GM23338 (cell line): ENCODE data around the gene CACNA1F.

Source experiments
- CTCF ChIP-seq, 2 experiments: fragments of 200-600 bp in 1 of 2; sonication (generic) in 1 of 2; conservative IDR thresholded peaks; 2 replicates each; pipeline versions ENCODE4 v1.5.1 to v1.6.1; 2016 to 2017; ENCODE audit warnings: antibody characterized with exemption in 2 of 2, low read depth in 2 of 2, mild to moderate bottlenecking in 2 of 2, moderate library complexity in 1 of 2
- EZH2 ChIP-seq: fragments of 200-600 bp; sonication (generic); IDR thresholded peaks from one replicate; pipeline ENCODE4 v1.8.0; 2017; ENCODE audit warnings: antibody characterized with exemption, mild to moderate bottlenecking, low read depth; ENCODE audit not compliant: unreplicated experiment
- EZH2phosphoT487 ChIP-seq: fragments of 200-600 bp; sonication (generic); IDR thresholded peaks from one replicate; pipeline ENCODE4 v1.8.1; 2018; ENCODE audit warnings: antibody characterized with exemption; ENCODE audit not compliant: unreplicated experiment
- POLR2AphosphoS5 ChIP-seq: IDR thresholded peaks from 2 replicates; pipeline ENCODE4 v1.6.1; 2016; ENCODE audit warnings: antibody characterized with exemption, low read depth
- REST ChIP-seq: IDR thresholded peaks from one replicate; pipeline ENCODE4 v1.6.1; 2018; ENCODE audit warnings: antibody characterized with exemption; ENCODE audit not compliant: unreplicated experiment

GRCh38 chrX:49177873-49178480, 55.2 kb downstream of the CACNA1F start:
- TF ChIP-seq REST, result no peak
- TF ChIP-seq CTCF (conservative IDR thresholded peaks at IDR 0.05; ENCODE audit: low read depth in 2 of 2), result no peak
- TF ChIP-seq POLR2AphosphoS5, result no peak
- no peak for TF ChIP-seq EZH2
- no peak for TF ChIP-seq EZH2phosphoT487
